Measurements from ENCODE around the gene PLEKHA8.
A peak's percentile ranks its signal among the peaks of the same experiment; 100 is the strongest.

The PLEKHA8 gene

GRCh38 chr7:30159698-30160143, 131.5 kb downstream of the PLEKHA8 start:
- Mint-ChIP-seq H3K9me3 (no peaks in the 10 kb centered on the region), H3K36me3 (no peaks in the 10 kb centered on the region), H3K4me3 (peak overlapping the region; percentile 18), H3K4me1 (peaks cover 36% of the 10 kb centered on the region), H3K27ac (peak overlapping the region; percentile 0), H3K27me3 (no peaks in the 10 kb centered on the region)
- no peak for DNase-seq (ENCODE audit: low spot score in 2 of 2)
- ATAC-seq (ENCODE audit: low read depth) = peak; percentile 54

GRCh38 chr7:30160329-30160728, 132.1 kb downstream of the PLEKHA8 start:
- Mint-ChIP-seq H3K36me3 (no peaks in the 10 kb centered on the region), H3K4me3 (no peak overlapping the region), H3K27me3 (no peaks in the 10 kb centered on the region), H3K9me3 (no peaks in the 10 kb centered on the region), H3K4me1 (peaks cover 37% of the 10 kb centered on the region), H3K27ac (peak overlapping the region; percentile 0)
- DNase-seq (ENCODE audit: low spot score in 2 of 2) = no peak
- no peak for ATAC-seq (ENCODE audit: low read depth)

GRCh38 chr7:30162133-30162532, 133.9 kb downstream of the PLEKHA8 start:
- no peak overlapping the region for H3K4me3 Mint-ChIP-seq
- H3K4me1 Mint-ChIP-seq = peaks cover 37% of the 10 kb centered on the region
- H3K9me3 Mint-ChIP-seq = no peaks in the 10 kb centered on the region
- DNase-seq (ENCODE audit: low spot score in 2 of 2) (no peak), ATAC-seq (ENCODE audit: low read depth) (no peak)
- peak overlapping the region; percentile 48 for H3K27ac Mint-ChIP-seq
- no peaks in the 10 kb centered on the region for H3K36me3 Mint-ChIP-seq
- H3K27me3 Mint-ChIP-seq = no peaks in the 10 kb centered on the region

GRCh38 chr7:30162622-30163124, 134.5 kb downstream of the PLEKHA8 start:
- no peak for ATAC-seq (ENCODE audit: low read depth)
- H3K27me3 Mint-ChIP-seq = no peaks in the 10 kb centered on the region
- no peaks in the 10 kb centered on the region for H3K9me3 Mint-ChIP-seq
- peak overlapping the region; percentile 56 for H3K4me3 Mint-ChIP-seq
- DNase-seq (ENCODE audit: low spot score in 2 of 2) = no peak
- H3K4me1 Mint-ChIP-seq = peaks cover 37% of the 10 kb centered on the region
- H3K27ac Mint-ChIP-seq = peak overlapping the region; percentile 48
- H3K36me3 Mint-ChIP-seq = no peaks in the 10 kb centered on the region

GRCh38 chr7:30163231-30163894, 135.2 kb downstream of the PLEKHA8 start:
- no peaks in the 10 kb centered on the region for H3K9me3 Mint-ChIP-seq
- peak overlapping the region; percentile 19 for H3K4me3 Mint-ChIP-seq
- no peaks in the 10 kb centered on the region for H3K36me3 Mint-ChIP-seq
- peaks cover 37% of the 10 kb centered on the region for H3K4me1 Mint-ChIP-seq
- H3K27me3 Mint-ChIP-seq = no peaks in the 10 kb centered on the region
- ATAC-seq (ENCODE audit: low read depth) (peak; percentile 20), DNase-seq (ENCODE audit: low spot score in 2 of 2) (no peak)
- H3K27ac Mint-ChIP-seq = peak overlapping the region; percentile 5

GRCh38 chr7:30164567-30164966, 136.4 kb downstream of the PLEKHA8 start:
- no peaks in the 10 kb centered on the region for H3K9me3 Mint-ChIP-seq
- DNase-seq (ENCODE audit: low spot score in 2 of 2) (peak in 1 of 2 donors; percentile 38), ATAC-seq (ENCODE audit: low read depth) (peak; percentile 57)
- H3K27ac Mint-ChIP-seq = peak overlapping the region; percentile 5
- H3K4me1 Mint-ChIP-seq = peaks cover 31% of the 10 kb centered on the region
- no peak overlapping the region for H3K4me3 Mint-ChIP-seq
- no peaks in the 10 kb centered on the region for H3K27me3 Mint-ChIP-seq
- no peaks in the 10 kb centered on the region for H3K36me3 Mint-ChIP-seq

- Mint-ChIP-seq H3K27ac (no peak overlapping the region), H3K4me1 (peaks cover 24% of the 10 kb centered on the region), H3K27me3 (no peaks in the 10 kb centered on the region), H3K4me3 (no peak overlapping the region), H3K36me3 (no peaks in the 10 kb centered on the region), H3K9me3 (no peaks in the 10 kb centered on the region)
- DNase-seq (ENCODE audit: low spot score in 2 of 2) = no peak
- no peak for ATAC-seq (ENCODE audit: low read depth)
Observed at GRCh38 chr7:30165590-30165989, 137.4 kb downstream of the PLEKHA8 start.

GRCh38 chr7:30166155-30166840, 138.1 kb downstream of the PLEKHA8 start:
- DNase-seq (ENCODE audit: low spot score in 2 of 2) (no peak), ATAC-seq (ENCODE audit: low read depth) (no peak)
- Mint-ChIP-seq H3K4me1 (peaks cover 24% of the 10 kb centered on the region), H3K27ac (no peak overlapping the region), H3K4me3 (no peak overlapping the region), H3K27me3 (no peaks in the 10 kb centered on the region), H3K9me3 (no peaks in the 10 kb centered on the region), H3K36me3 (no peaks in the 10 kb centered on the region)

- Mint-ChIP-seq H3K27me3 (no peaks in the 10 kb centered on the region), H3K36me3 (no peaks in the 10 kb centered on the region), H3K4me3 (no peak overlapping the region), H3K27ac (no peak overlapping the region), H3K9me3 (no peaks in the 10 kb centered on the region), H3K4me1 (peaks cover 24% of the 10 kb centered on the region)
- no peak for DNase-seq (ENCODE audit: low spot score in 2 of 2)
- no peak for ATAC-seq (ENCODE audit: low read depth)
Observed at GRCh38 chr7:30166841-30167235, 138.6 kb downstream of the PLEKHA8 start.

- Mint-ChIP-seq H3K27ac (no peak overlapping the region), H3K9me3 (no peaks in the 10 kb centered on the region), H3K4me3 (no peak overlapping the region), H3K4me1 (peaks cover 15% of the 10 kb centered on the region), H3K36me3 (no peaks in the 10 kb centered on the region), H3K27me3 (no peaks in the 10 kb centered on the region)
- no peak for ATAC-seq (ENCODE audit: low read depth)
- no peak for DNase-seq (ENCODE audit: low spot score in 2 of 2)
Observed at GRCh38 chr7:30167901-30168300, 139.7 kb downstream of the PLEKHA8 start.

- H3K4me3 Mint-ChIP-seq = no peak overlapping the region
Observed at GRCh38 chr7:30168835-30169573, 140.8 kb downstream of the PLEKHA8 start.

GRCh38 chr7:30169579-30169978, 141.4 kb downstream of the PLEKHA8 start:
- no peak for ATAC-seq (ENCODE audit: low read depth)
- Mint-ChIP-seq H3K27ac (no peak overlapping the region), H3K27me3 (no peaks in the 10 kb centered on the region), H3K4me3 (no peak overlapping the region), H3K4me1 (peaks cover 3% of the 10 kb centered on the region), H3K36me3 (no peaks in the 10 kb centered on the region), H3K9me3 (no peaks in the 10 kb centered on the region)
- no peak for DNase-seq (ENCODE audit: low spot score in 2 of 2)

More at GRCh38 chr7:30168835-30169573, 140.8 kb downstream of the PLEKHA8 start:
- Mint-ChIP-seq H3K9me3 (no peaks in the 10 kb centered on the region), H3K27ac (no peak overlapping the region), H3K27me3 (no peaks in the 10 kb centered on the region), H3K36me3 (no peaks in the 10 kb centered on the region), H3K4me1 (peaks cover 7% of the 10 kb centered on the region)
- ATAC-seq (ENCODE audit: low read depth) = no peak
- DNase-seq (ENCODE audit: low spot score in 2 of 2) = no peak

- no peak for ATAC-seq (ENCODE audit: low read depth)
- no peaks in the 10 kb centered on the region for H3K27me3 Mint-ChIP-seq
- no peaks in the 10 kb centered on the region for H3K36me3 Mint-ChIP-seq
- DNase-seq (ENCODE audit: low spot score in 2 of 2) = no peak
- H3K27ac Mint-ChIP-seq = no peak overlapping the region
- H3K4me3 Mint-ChIP-seq = no peak overlapping the region
- no peaks in the 10 kb centered on the region for H3K9me3 Mint-ChIP-seq
- peaks cover 4% of the 10 kb centered on the region for H3K4me1 Mint-ChIP-seq
Observed at GRCh38 chr7:30170476-30171205, 142.4 kb downstream of the PLEKHA8 start.
